SK-N-SH (cell line): ENCODE measurements around the gene SLC4A2. TPM values are rescaled to one million over a fixed set of nuclear protein-coding genes. Genes with fewer than 3 reads are reported as not detected.

ENCODE experiments used
- CTCF ChIA-PET: fragments of 300-600, 350-600 bp; formaldehyde crosslinking; extraction: SDS; loops from one replicate; lab custom pipeline; 2021; lab: Yijun Ruan, JAX
- POLR2A ChIA-PET: fragments of 350-600 bp; sonication (Branson Sonifier 250); formaldehyde crosslinking; extraction: SDS; loops from one replicate; lab custom pipeline; 2020; ENCODE audit warnings: antibody characterized with exemption, inconsistent platforms; lab: Yijun Ruan, JAX
- DNase-seq: peaks from one replicate; pipeline ENCODE4 v3.0.0; 2012
- H2AFZ ChIP-seq: fragments of 200-600 bp; sonication (generic); 2 replicates; pipeline ENCODE4 v1.8.1; 2016; ENCODE audit warnings: antibody characterized with exemption, mild to moderate bottlenecking, low read depth
- H3F3A ChIP-seq: fragments of 200-600 bp; sonication (generic); replicated peaks from 2 replicates; pipeline ENCODE3; 2016; ENCODE audit warnings: antibody characterized with exemption, mild to moderate bottlenecking; ENCODE audit not compliant: insufficient read depth
- H3K27ac ChIP-seq, 2 experiments: fragments of 200-500 bp in 1 of 2; fragments of 200-600 bp in 1 of 2; sonication (Bioruptor generic) in 1 of 2; sonication (generic), shearing (Covaris generic) in 1 of 2; 2 replicates each; pipeline versions ENCODE4 v1.5.1 to v1.6.1; 2014 to 2016; ENCODE audit warnings: low read depth in 2 of 2, inconsistent platforms in 1 of 2, low read length in 1 of 2, mild to moderate bottlenecking in 1 of 2, mixed read lengths in 1 of 2
- H3K27me3 ChIP-seq: fragments of 200-600 bp; sonication (generic), shearing (Covaris generic); 2 replicates; pipeline ENCODE4 v1.6.1; 2016; ENCODE audit warnings: mixed run types; ENCODE audit not compliant: insufficient read depth
- H3K36me3 ChIP-seq, 2 experiments: fragments of 200-500 bp in 1 of 2; fragments of 200-600 bp in 1 of 2; sonication (Bioruptor generic) in 1 of 2; sonication (generic) in 1 of 2; replicated peaks in 1 of 2; 2 replicates each; pipeline versions ENCODE3 to v1.5.1; 2014 to 2016; ENCODE audit warnings: low read length in 1 of 2, mild to moderate bottlenecking in 1 of 2; ENCODE audit not compliant: insufficient read depth in 2 of 2, control insufficient read depth in 1 of 2
- H3K4me1 ChIP-seq, 2 experiments: fragments of 200-500 bp in 1 of 2; fragments of 200-600 bp in 1 of 2; sonication (Bioruptor generic) in 1 of 2; sonication (generic), shearing (Covaris generic) in 1 of 2; 2 replicates each; pipeline versions ENCODE4 v1.5.1 to v1.6.1; 2014 to 2016; ENCODE audit warnings: low read depth in 1 of 2, low read length in 1 of 2, mixed run types in 1 of 2; ENCODE audit not compliant: insufficient read depth in 2 of 2, control insufficient read depth in 1 of 2
- H3K4me2 ChIP-seq: fragments of 200-600 bp; sonication (generic), shearing (Covaris generic); 2 replicates; pipeline ENCODE4 v1.6.1; 2017; ENCODE audit warnings: mixed run types
- H3K4me3 ChIP-seq, 2 experiments: fragments of 200-500 bp in 1 of 2; fragments of 200-600 bp in 1 of 2; sonication (Bioruptor generic) in 1 of 2; sonication (generic), shearing (Covaris generic) in 1 of 2; 2 replicates each; pipeline versions ENCODE4 v1.5.1 to v1.8.1; 2014 to 2016; ENCODE audit warnings: low read depth in 2 of 2, inconsistent platforms in 1 of 2, low read length in 1 of 2, mild to moderate bottlenecking in 1 of 2, mixed read lengths in 1 of 2, moderate library complexity in 1 of 2
- H3K79me2 ChIP-seq: fragments of 200-600 bp; sonication (generic); 2 replicates; pipeline ENCODE4 v1.8.1; 2017; ENCODE audit warnings: mild to moderate bottlenecking; ENCODE audit not compliant: insufficient read depth
- H3K9ac ChIP-seq: fragments of 200-600 bp; sonication (generic); 2 replicates; pipeline ENCODE4 v1.6.1; 2017; ENCODE audit warnings: mixed run types
- H3K9me2 ChIP-seq: fragments of 200-600 bp; sonication (generic); 2 replicates; pipeline ENCODE4 v1.6.1; 2017; ENCODE audit warnings: mixed run types
- H3K9me3 ChIP-seq: fragments of 200-600 bp; sonication (generic); 2 replicates; pipeline ENCODE4 v1.6.1; 2017; ENCODE audit warnings: mixed run types, mild to moderate bottlenecking, moderate library complexity
- H4K20me1 ChIP-seq: fragments of 200-600 bp; sonication (generic); 2 replicates; pipeline ENCODE4 v1.6.1; 2017; ENCODE audit warnings: mild to moderate bottlenecking, mixed run types; ENCODE audit not compliant: insufficient read depth
- CHD2 ChIP-seq: fragments of 150-350 bp; IDR thresholded peaks from 2 replicates; pipeline ENCODE4 v1.6.1; 2018; ENCODE audit warnings: low read length; ENCODE audit not compliant: partially characterized antibody
- CTCF ChIP-seq: fragments of 200-600 bp; sonication (generic); IDR thresholded peaks from 2 replicates; pipeline ENCODE4 v1.6.1; 2017; ENCODE audit warnings: antibody characterized with exemption, mild to moderate bottlenecking, moderate library complexity
- EP300 ChIP-seq, 2 experiments: IDR thresholded peaks; 2 replicates each; pipeline versions ENCODE4 v1.4.0 to v1.6.1; 2012; ENCODE audit warnings: borderline replicate concordance in 1 of 2, low read depth in 1 of 2, low read length in 1 of 2
- EZH2phosphoT487 ChIP-seq: fragments of 200-600 bp; sonication (generic); IDR thresholded peaks from 2 replicates; pipeline ENCODE4 v1.6.1; 2017; ENCODE audit warnings: low read depth, mixed run types, mild to moderate bottlenecking, antibody characterized with exemption, moderate library complexity, borderline replicate concordance
- FOSL2 ChIP-seq: IDR thresholded peaks from 2 replicates; pipeline ENCODE4 v1.4.0; 2012; ENCODE audit warnings: low read depth, mild to moderate bottlenecking, moderate library complexity, borderline replicate concordance
- JUND ChIP-seq: IDR thresholded peaks from 2 replicates; pipeline ENCODE4 v1.4.0; 2012
- MAX ChIP-seq: IDR thresholded peaks from 2 replicates; pipeline ENCODE4 v1.4.0; 2012; ENCODE audit warnings: low read depth
- NFIC ChIP-seq: IDR thresholded peaks from 2 replicates; pipeline ENCODE4 v1.4.0; 2012; ENCODE audit warnings: borderline replicate concordance
- NRF1 ChIP-seq: IDR thresholded peaks from 2 replicates; pipeline ENCODE4 v1.6.1; 2012; ENCODE audit warnings: low read depth, mild to moderate bottlenecking, low read length
- RAD21 ChIP-seq: IDR thresholded peaks from 2 replicates; pipeline ENCODE4 v1.6.1; 2012; ENCODE audit warnings: mild to moderate bottlenecking, low read length
- RCOR1 ChIP-seq: fragments of 150-350 bp; IDR thresholded peaks from 2 replicates; pipeline ENCODE4 v1.6.1; 2017; ENCODE audit warnings: antibody characterized with exemption, low read length
- RXRA ChIP-seq: IDR thresholded peaks from 2 replicates; pipeline ENCODE4 v1.4.0; 2012; ENCODE audit warnings: low read depth, mild to moderate bottlenecking, borderline replicate concordance
- TCF12 ChIP-seq: IDR thresholded peaks from 2 replicates; pipeline ENCODE4 v1.4.0; 2012
- TEAD4 ChIP-seq: IDR thresholded peaks from 2 replicates; pipeline ENCODE4 v1.4.0; 2012; ENCODE audit warnings: mild to moderate bottlenecking, borderline replicate concordance; ENCODE audit not compliant: insufficient read depth
- WGBS: methylation state at CpG from one replicate; pipeline ENCODE4 v1.1.6; 2017; ENCODE audit warnings: low lambda C conversion rate; 5-methylcytosine and 5-hydroxymethylcytosine counted together
- polyA plus RNA-seq, 3 experiments: library from polyadenylated mRNA; depleted of rRNA; stranded (reverse); fragments of >200 nt; gene quantifications; 2 replicates each; pipeline ENCODE4 v1.2.3, GENCODE V29; 2012
- TF ChIP-seq, protein P1 (sequence below): IDR thresholded peaks from 2 replicates; pipeline ENCODE4; 2012

Gene SLC4A2
- polyA plus RNA-seq, 1 of the 3 experiments (the other 2 are of a cell fraction), result 167 TPM

GRCh38 chr7:151116603-151117440 lies 57.4 kb downstream of the SLC4A2 start:
- peaks cover 13 to 43% of the 10 kb centered on the region in 2 experiments for H3K36me3 ChIP-seq
- H4K20me1 ChIP-seq, result peaks cover 54% of the 10 kb centered on the region
- peaks cover 26% of the 10 kb centered on the region for H3F3A ChIP-seq
- DNase-seq, result no peak
- H3K9me3 ChIP-seq, result no peaks in the 10 kb centered on the region
- H3K4me2 ChIP-seq, result peak overlapping the region; percentile 53; the same call in 1 of the 2 replicates
- H3K27me3 ChIP-seq, result no peaks in the 10 kb centered on the region
- H3K27ac ChIP-seq, result no peak overlapping the region
- H2AFZ ChIP-seq, result no peak overlapping the region
- H3K9ac ChIP-seq, result no peak overlapping the region
- H3K79me2 ChIP-seq, result peaks cover 47% of the 10 kb centered on the region
- POLR2A ChIA-PET, result no interaction called here
- H3K4me1 ChIP-seq, result peaks cover 24 to 27% of the 10 kb centered on the region in 2 experiments
- H3K9me2 ChIP-seq, result no peaks in the 10 kb centered on the region
- no peak for TF ChIP-seq RAD21
- TF ChIP-seq TCF12, result no peak
- no peak for TF ChIP-seq RXRA
- TF ChIP-seq, protein P1, sequence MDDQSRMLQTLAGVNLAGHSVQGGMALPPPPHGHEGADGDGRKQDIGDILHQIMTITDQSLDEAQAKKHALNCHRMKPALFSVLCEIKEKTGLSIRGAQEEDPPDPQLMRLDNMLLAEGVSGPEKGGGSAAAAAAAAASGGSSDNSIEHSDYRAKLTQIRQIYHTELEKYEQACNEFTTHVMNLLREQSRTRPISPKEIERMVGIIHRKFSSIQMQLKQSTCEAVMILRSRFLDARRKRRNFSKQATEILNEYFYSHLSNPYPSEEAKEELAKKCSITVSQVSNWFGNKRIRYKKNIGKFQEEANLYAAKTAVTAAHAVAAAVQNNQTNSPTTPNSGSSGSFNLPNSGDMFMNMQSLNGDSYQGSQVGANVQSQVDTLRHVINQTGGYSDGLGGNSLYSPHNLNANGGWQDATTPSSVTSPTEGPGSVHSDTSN, result no peak
- no peak for TF ChIP-seq EP300 (IDR thresholded peaks at IDR 0.05; ENCODE audit: borderline replicate concordance in 1 of 2, low read depth in 1 of 2, low read length in 1 of 2)
- no peak for TF ChIP-seq NRF1
- TF ChIP-seq TEAD4, result no peak
- no peak for TF ChIP-seq NFIC
- TF ChIP-seq EZH2phosphoT487, result no peak
- no peak for TF ChIP-seq FOSL2
- TF ChIP-seq CTCF, result no peak
- no peak for TF ChIP-seq RCOR1
- TF ChIP-seq MAX, result no peak
- TF ChIP-seq JUND, result no peak
- TF ChIP-seq CHD2, result no peak
- WGBS, result 98% methylated on average over 22 of the region's 27 CpGs
- CTCF ChIA-PET, result interaction anchor here (0.5 to 18.7 kb wide), 15 partner anchors 7 to 187 kb away, joined by 3 to 474 read pairs (median 10); partner anchors contain the start of genes AGAP3, FASTK, GBX1 and TMUB1
- no peak overlapping the region for H3K4me3 ChIP-seq
